A549 (cell line): ENCODE results near the gene CALHM3. TPM values are rescaled to one million over a fixed set of nuclear protein-coding genes. Genes with fewer than 3 reads are reported as not detected.
"Not testable (repeated sequence)": the region's sequence is repeated elsewhere in the genome, so short reads cannot be mapped to it uniquely, and the experiment has no call there.

Experiments used
- ATAC-seq, 2 experiments: fragments of 200-7000 bp in 1 of 2; fragments of >200 bp in 1 of 2; cut with Nextera tagmentation in 1 of 2; cut with Tn5 transposase in 1 of 2; 3 replicates each; pipeline versions ENCODE4 v1.8.0 to v1.9.1; 2018 to 2020; ENCODE audit warnings: mild to moderate bottlenecking in 1 of 2, moderate library complexity in 1 of 2
- CTCF ChIA-PET: fragments of 300-600 bp; sonication (Branson Sonifier 250); formaldehyde crosslinking; extraction: SDS; loops from one replicate; lab custom pipeline; 2021; ENCODE audit warnings: antibody characterized with exemption, inconsistent platforms; lab: Yijun Ruan, JAX
- POLR2A ChIA-PET: fragments of 350-600 bp; formaldehyde crosslinking; extraction: SDS; loops from one replicate; lab custom pipeline; 2021; ENCODE audit warnings: antibody characterized with exemption, inconsistent platforms; lab: Yijun Ruan, JAX
- DNase-seq, 2 experiments: peaks; one replicate each; pipeline versions ENCODE4 v3.0.0 to v3.0.0-alpha.2; 2011 to 2016; ENCODE audit warnings: low read depth in 1 of 2, low spot score in 1 of 2
- FAIRE-seq: peaks from 2 replicates; lab custom pipeline; 2011; peaks lifted over from hg19 to GRCh38; lab: Jason Lieb, UNC
- H3K27ac ChIP-seq, 2 experiments: fragments of >200 bp; sonication (Bioruptor Twin); formaldehyde crosslinking; 3 replicates each; pipeline ENCODE4 v1.5.1; 2016 to 2017
- H3K4me1 ChIP-seq: fragments of >200 bp; sonication (Bioruptor Twin); formaldehyde crosslinking; 3 replicates; pipeline ENCODE4 v1.6.1; 2016
- H3K4me2 ChIP-seq: fragments of >200 bp; sonication (Bioruptor Twin); formaldehyde crosslinking; 3 replicates; pipeline ENCODE4 v1.6.1; 2016
- H3K4me3 ChIP-seq: fragments of >200 bp; sonication (Bioruptor Twin); formaldehyde crosslinking; 3 replicates; pipeline ENCODE4 v1.5.1; 2016
- H3K9me3 ChIP-seq: fragments of >200 bp; sonication (Bioruptor Twin); formaldehyde crosslinking; 3 replicates; pipeline ENCODE4 v1.6.1; 2016
- ATOH8 ChIP-seq: fragments of 250-450 bp; sonication (Bioruptor Pico); IDR thresholded peaks from 2 replicates; pipeline ENCODE4 v1.5.0; 2020; ENCODE audit warnings: low read depth, mild to moderate bottlenecking, moderate library complexity
- CEBPB ChIP-seq, 2 experiments: fragments of >200 bp in 1 of 2; sonication (Bioruptor Twin) in 1 of 2; formaldehyde crosslinking in 1 of 2; IDR thresholded peaks; 2 replicates each; pipeline ENCODE4 v1.6.1; 2012 to 2016
- EHF ChIP-seq: fragments of 250-450 bp; sonication (Bioruptor Pico); IDR thresholded peaks from 2 replicates; pipeline ENCODE4 v1.5.0; 2020; ENCODE audit warnings: mild to moderate bottlenecking
- EP300 ChIP-seq, 2 experiments: fragments of >200 bp; sonication (Bioruptor Twin); formaldehyde crosslinking; IDR thresholded peaks; 2 replicates in 1 of 2; 3 replicates in 1 of 2; pipeline ENCODE4 v1.6.1; 2016 to 2017
- FOSL2 ChIP-seq, 2 experiments: fragments of 450-650 bp in 1 of 2; fragments of >200 bp in 1 of 2; sonication (Bioruptor Twin) in 1 of 2; formaldehyde crosslinking; IDR thresholded peaks; 2 replicates each; pipeline versions ENCODE4 v1.5.0 to v1.6.1; 2016 to 2020; ENCODE audit warnings: mild to moderate bottlenecking in 1 of 2, moderate library complexity in 1 of 2
- FOXS1 ChIP-seq: fragments of 250-450 bp; sonication (Bioruptor Pico); IDR thresholded peaks from 2 replicates; pipeline ENCODE4 v1.5.0; 2020; ENCODE audit warnings: mild to moderate bottlenecking, moderate library complexity
- HDAC2 ChIP-seq: fragments of 200-600 bp; sonication (generic); IDR thresholded peaks from 2 replicates; pipeline ENCODE4 v1.6.1; 2016
- HEYL ChIP-seq: fragments of 250-450 bp; sonication (Bioruptor Pico); IDR thresholded peaks from 2 replicates; pipeline ENCODE4 v1.8.0; 2021; ENCODE audit warnings: mild to moderate bottlenecking, moderate library complexity
- HOXA7 ChIP-seq: fragments of 250-450 bp; sonication (Bioruptor Pico); IDR thresholded peaks from 2 replicates; pipeline ENCODE4 v1.5.0; 2020; ENCODE audit warnings: mild to moderate bottlenecking, moderate library complexity
- HOXB13 ChIP-seq: fragments of 250-450 bp; sonication (Bioruptor Pico); IDR thresholded peaks from 2 replicates; pipeline ENCODE4 v1.5.0; 2020; ENCODE audit warnings: low read depth, mild to moderate bottlenecking, moderate library complexity
- HOXB5 ChIP-seq: fragments of 250-450 bp; sonication (Bioruptor Pico); IDR thresholded peaks from 2 replicates; pipeline ENCODE4 v1.5.0; 2020; ENCODE audit warnings: mild to moderate bottlenecking, moderate library complexity
- JUN ChIP-seq, 2 experiments: fragments of >200 bp; sonication (Bioruptor Twin); formaldehyde crosslinking; IDR thresholded peaks; 2 replicates in 1 of 2; 3 replicates in 1 of 2; pipeline ENCODE4 v1.6.1; 2016 to 2017
- JUNB ChIP-seq: fragments of >200 bp; sonication (Bioruptor Twin); formaldehyde crosslinking; IDR thresholded peaks from 2 replicates; pipeline ENCODE4 v1.6.1; 2016
- MAZ ChIP-seq: fragments of 150-350 bp; IDR thresholded peaks from 2 replicates; pipeline ENCODE4 v1.6.1; 2014; ENCODE audit warnings: antibody characterized with exemption, low read depth, low read length, borderline replicate concordance
- MYC ChIP-seq: IDR thresholded peaks from 2 replicates; pipeline ENCODE4 v1.6.1; 2012; ENCODE audit warnings: mild to moderate bottlenecking, inconsistent platforms, low read length, improper control_type of control experiment, borderline replicate concordance
- NPAS2 ChIP-seq: fragments of 250-450 bp; sonication (Bioruptor Pico); IDR thresholded peaks from 2 replicates; pipeline ENCODE4 v1.8.0; 2022; ENCODE audit warnings: mild to moderate bottlenecking, moderate library complexity, borderline replicate concordance
- POLR2AphosphoS2 ChIP-seq: conservative IDR thresholded peaks from 2 replicates; pipeline ENCODE4 v1.6.1; 2012; ENCODE audit warnings: low read length, improper control_type of control experiment, inconsistent platforms
- RARB ChIP-seq: fragments of 250-450 bp; sonication (Bioruptor Pico); IDR thresholded peaks from 2 replicates; pipeline ENCODE4 v1.8.0; 2021; ENCODE audit warnings: mild to moderate bottlenecking, moderate library complexity
- RCOR1 ChIP-seq: fragments of 150-350 bp; IDR thresholded peaks from 2 replicates; pipeline ENCODE4 v1.6.1; 2014; ENCODE audit warnings: antibody characterized with exemption, low read length, low read depth
- SMC3 ChIP-seq: fragments of >200 bp; sonication (Bioruptor Twin); formaldehyde crosslinking; IDR thresholded peaks from 3 replicates; pipeline ENCODE4 v1.6.1; 2018; ENCODE audit warnings: inconsistent platforms
- USF2 ChIP-seq: fragments of 450-650 bp; IDR thresholded peaks from 2 replicates; pipeline ENCODE4 v1.6.1; 2014; ENCODE audit warnings: antibody characterized with exemption
- ZSCAN20 ChIP-seq: fragments of 250-450 bp; sonication (Bioruptor Pico); IDR thresholded peaks from 2 replicates; pipeline ENCODE4 v1.8.0; 2022; ENCODE audit warnings: mild to moderate bottlenecking, moderate library complexity
- WGBS: methylation state at CpG from one replicate; pipeline ENCODE4 v1.1.6; 2017; ENCODE audit errors: missing lambda C conversion rate; 5-methylcytosine and 5-hydroxymethylcytosine counted together
- polyA minus RNA-seq: library from RNA; depleted of rRNA, polyadenylated mRNA; stranded (reverse); fragments of >200 nt; gene quantifications from 2 replicates; pipeline ENCODE4 v1.2.3, GENCODE V29; 2011; rRNA and poly(A)+ RNA removed
- polyA plus RNA-seq, 4 experiments: library from polyadenylated mRNA; depleted of rRNA in 3 of 4; stranded (reverse); fragments of >200 nt; fragmentation: RNase III in 1 of 4; extraction: RNeasy Plus Mini Kit Qiagen cat#74134 plus additional on column Dnase treatment in 1 of 4; gene quantifications; 2 replicates in 3 of 4; 3 replicates in 1 of 4; pipeline ENCODE4 v1.2.3, GENCODE V29; 2011 to 2017

CALHM3 gene
- 0.08 and 0.17 TPM in 2 replicates for polyA plus RNA-seq (2011; rRNA removed)
- polyA plus RNA-seq (2012; cell fraction: cytosol; rRNA removed) = 0.11 and 0.13 TPM in 2 replicates
- 0.10 and 0.34 TPM in 2 replicates for polyA plus RNA-seq (2012; cell fraction: nucleus; rRNA removed)
- polyA plus RNA-seq (2017; fragmentation: RNase III; extraction: RNeasy Plus Mini Kit Qiagen cat#74134 plus additional on column Dnase treatment) = 0.09 to 0.21 TPM (median 0.17 TPM) in 3 replicates
- polyA minus RNA-seq = not detected in 2 replicates

GRCh38 chr10:103479135-103479534, at the start of gene CALHM3:
TSS of gene CALHM3 (minus strand) at chr10:103479240. CDS start at chr10:103479032, 208 bp downstream.
- ATAC-seq = peak; percentile 71 to 75
- POLR2A ChIA-PET = no interaction called here
- CTCF ChIA-PET = interaction anchor here (1.3 kb wide), 1 partner anchor 62 kb away, joined by 4 read pairs; no protein-coding TSS in a partner anchor
- Histone ChIP-seq H3K9me3 (no peaks in the 10 kb centered on the region), H3K4me1 (peaks cover 19% of the 10 kb centered on the region)
- WGBS = 35% methylated on average over 6 of the region's 7 CpGs
- no peak for TF ChIP-seq FOXS1 (CRISPR knock-in tag)
- TF ChIP-seq ZSCAN20 (CRISPR knock-in tag) = no peak
- no peak for TF ChIP-seq FOSL2 (IDR thresholded peaks at IDR 0.05)
- TF ChIP-seq FOSL2 (CRISPR knock-in tag; IDR thresholded peaks at IDR 0.05) = peak; percentile 57
- no peak for TF ChIP-seq CEBPB (IDR thresholded peaks at IDR 0.05)
- TF ChIP-seq, all 56 proteins: peak for 1
- DNase-seq (peak; percentile 42 to 71), FAIRE-seq (no peak)
- H3K4me2 ChIP-seq = peak within 1 kb of the TSS; percentile 57
- peak within 1 kb of the TSS in 1 of 2 experiments; percentile 58; a peak in 2 of 6 replicates for H3K27ac ChIP-seq
- no peak within 1 kb of the TSS for H3K4me3 ChIP-seq

GRCh38 chr10:103528549-103528948, 49.5 kb upstream of the CALHM3 start:
- H3K4me3 ChIP-seq = no peak overlapping the region
- peak overlapping the region in 1 of 2 experiments; percentile 59; a peak in 1 of 6 replicates for H3K27ac ChIP-seq
- POLR2A ChIA-PET = no interaction called here
- DNase-seq = no peak
- no peak overlapping the region for H3K4me2 ChIP-seq
- peaks cover 20% of the 10 kb centered on the region for H3K4me1 ChIP-seq
- TF ChIP-seq HOXA7 (CRISPR knock-in tag) (no peak), HDAC2 (no peak), NPAS2 (no peak), POLR2AphosphoS2 (no peak), MYC (no peak), MAZ (no peak), RCOR1 (no peak), SMC3 (no peak), USF2 (no peak)
- no peak for FAIRE-seq
- no peaks in the 10 kb centered on the region for H3K9me3 ChIP-seq
- ATAC-seq = no peak
- CTCF ChIA-PET = interaction anchor here (0.6 to 1.5 kb wide), 7 partner anchors 11 to 64 kb away, joined by 3 to 5 read pairs (median 3); no protein-coding TSS in a partner anchor

GRCh38 chr10:103527476-103527875, 48.4 kb upstream of the CALHM3 start:
- Histone ChIP-seq H3K4me2 (0 out of 3 replicates have a peak overlapping the region, but pooled peaks have one; percentile 20), H3K27ac (peak overlapping the region; percentile 58 to 59; a peak in 5 of 6 replicates), H3K4me1 (peaks cover 20% of the 10 kb centered on the region)
- POLR2A ChIA-PET; FAIRE-seq; H3K9me3 ChIP-seq; H3K4me3 ChIP-seq; TF ChIP-seq FOSL2 (IDR thresholded peaks at IDR 0.05): not testable (repeated sequence)
- ATAC-seq (peak; percentile 54 to 75; a peak in 5 of 6 replicates), DNase-seq (peak in 1 of 2 experiments; percentile 62)
- TF ChIP-seq HOXB13 (CRISPR knock-in tag) (peak; percentile 93; the same call in 1 of the 2 replicates), HEYL (CRISPR knock-in tag) (peak; percentile 78; the same call in 1 of the 2 replicates), ATOH8 (CRISPR knock-in tag) (peak; percentile 98), JUN (IDR thresholded peaks at IDR 0.05) (peak in 1 of 2 experiments; percentile 26; a peak in 1 of 5 replicates), ZSCAN20 (CRISPR knock-in tag) (peak; percentile 97), JUNB (0 out of 2 replicates have a peak, but pooled peaks have one; percentile 15), HOXB5 (CRISPR knock-in tag) (peak; percentile 91; the same call in 1 of the 2 replicates), EHF (CRISPR knock-in tag) (peak; percentile 45; the same call in 1 of the 2 replicates), EP300 (IDR thresholded peaks at IDR 0.05) (peak in 1 of 2 experiments; percentile 38; a peak in 1 of 5 replicates), RARB (peak; percentile 66; the same call in 1 of the 2 replicates), FOXS1 (CRISPR knock-in tag) (peak; percentile 87; the same call in 1 of the 2 replicates), FOSL2 (CRISPR knock-in tag; IDR thresholded peaks at IDR 0.05) (peak; percentile 74)
- 11% methylated on average over 2 of the region's 2 CpGs for WGBS
- CTCF ChIA-PET = interaction anchor here (1.0 to 1.2 kb wide), 2 partner anchors 15 to 65 kb away, joined by 4 to 5 read pairs; no protein-coding TSS in a partner anchor
